H4 (cell line): ENCODE results near the gene TSPOAP1. TPM values are rescaled to one million over a fixed set of nuclear protein-coding genes. Genes with fewer than 3 reads are reported as not detected.

Experiments used
- DNase-seq: peaks from one replicate; pipeline ENCODE4 v3.0.0-alpha.2; 2015; ENCODE audit warnings: low spot score
- total RNA-seq: library from RNA; depleted of rRNA; stranded (reverse); fragments of >200 nt; shearing (Covaris generic); gene quantifications from 2 replicates; pipeline ENCODE4 v1.2.3, GENCODE V29; 2014; rRNA removed

Gene TSPOAP1, protein sequence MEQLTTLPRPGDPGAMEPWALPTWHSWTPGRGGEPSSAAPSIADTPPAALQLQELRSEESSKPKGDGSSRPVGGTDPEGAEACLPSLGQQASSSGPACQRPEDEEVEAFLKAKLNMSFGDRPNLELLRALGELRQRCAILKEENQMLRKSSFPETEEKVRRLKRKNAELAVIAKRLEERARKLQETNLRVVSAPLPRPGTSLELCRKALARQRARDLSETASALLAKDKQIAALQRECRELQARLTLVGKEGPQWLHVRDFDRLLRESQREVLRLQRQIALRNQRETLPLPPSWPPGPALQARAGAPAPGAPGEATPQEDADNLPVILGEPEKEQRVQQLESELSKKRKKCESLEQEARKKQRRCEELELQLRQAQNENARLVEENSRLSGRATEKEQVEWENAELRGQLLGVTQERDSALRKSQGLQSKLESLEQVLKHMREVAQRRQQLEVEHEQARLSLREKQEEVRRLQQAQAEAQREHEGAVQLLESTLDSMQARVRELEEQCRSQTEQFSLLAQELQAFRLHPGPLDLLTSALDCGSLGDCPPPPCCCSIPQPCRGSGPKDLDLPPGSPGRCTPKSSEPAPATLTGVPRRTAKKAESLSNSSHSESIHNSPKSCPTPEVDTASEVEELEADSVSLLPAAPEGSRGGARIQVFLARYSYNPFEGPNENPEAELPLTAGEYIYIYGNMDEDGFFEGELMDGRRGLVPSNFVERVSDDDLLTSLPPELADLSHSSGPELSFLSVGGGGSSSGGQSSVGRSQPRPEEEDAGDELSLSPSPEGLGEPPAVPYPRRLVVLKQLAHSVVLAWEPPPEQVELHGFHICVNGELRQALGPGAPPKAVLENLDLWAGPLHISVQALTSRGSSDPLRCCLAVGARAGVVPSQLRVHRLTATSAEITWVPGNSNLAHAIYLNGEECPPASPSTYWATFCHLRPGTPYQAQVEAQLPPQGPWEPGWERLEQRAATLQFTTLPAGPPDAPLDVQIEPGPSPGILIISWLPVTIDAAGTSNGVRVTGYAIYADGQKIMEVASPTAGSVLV (N-terminal part only)
- not detected in 2 replicates for total RNA-seq

DNA sequence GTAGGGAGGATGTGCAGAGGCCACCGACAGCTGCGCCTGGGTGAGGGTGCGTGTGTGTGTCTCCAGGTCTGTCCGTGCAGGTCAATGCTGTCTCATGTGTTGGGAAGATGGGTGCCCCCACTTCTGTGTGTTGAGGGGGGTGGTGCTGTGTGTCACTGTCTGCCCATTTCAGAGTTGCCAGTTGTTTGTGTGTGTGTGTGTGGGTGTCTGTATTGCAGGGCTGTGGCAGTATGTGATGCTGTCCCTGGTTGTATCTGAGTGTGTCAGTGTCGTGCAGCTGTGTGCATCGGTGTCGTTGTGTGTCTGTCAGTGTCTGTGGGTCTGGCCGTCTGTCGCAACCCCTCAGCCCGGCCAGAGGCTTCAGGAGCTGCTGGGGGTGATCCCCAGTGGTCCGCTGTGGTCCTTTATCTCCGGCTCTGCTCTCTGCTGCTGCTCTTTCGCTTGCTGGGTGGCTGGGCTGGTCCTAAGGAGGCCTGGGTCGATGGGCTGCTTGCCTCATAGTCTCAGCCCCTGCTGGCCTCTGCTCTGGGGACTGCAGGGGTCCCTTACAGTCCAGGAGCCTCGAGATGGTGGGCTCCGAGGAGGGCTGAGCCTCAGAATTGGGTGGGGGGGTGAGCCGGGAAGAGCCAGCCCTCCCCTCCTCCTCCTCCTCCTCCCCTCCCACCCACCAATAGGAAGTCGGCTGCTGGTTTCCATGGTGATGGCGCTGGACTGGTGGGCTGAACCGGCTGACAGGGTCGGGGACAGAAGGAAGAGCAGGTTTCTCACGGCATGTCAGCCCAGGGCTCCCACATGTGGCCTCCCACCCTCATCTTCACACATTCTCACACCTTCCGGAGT lies at the start of gene TSPOAP1:
Gene TSPOAP1, minus strand, starts transcription at position 601 of the 840 bp plus-strand sequence. CDS start 875 bp downstream, outside the sequence.
- no peak for DNase-seq

DNA sequence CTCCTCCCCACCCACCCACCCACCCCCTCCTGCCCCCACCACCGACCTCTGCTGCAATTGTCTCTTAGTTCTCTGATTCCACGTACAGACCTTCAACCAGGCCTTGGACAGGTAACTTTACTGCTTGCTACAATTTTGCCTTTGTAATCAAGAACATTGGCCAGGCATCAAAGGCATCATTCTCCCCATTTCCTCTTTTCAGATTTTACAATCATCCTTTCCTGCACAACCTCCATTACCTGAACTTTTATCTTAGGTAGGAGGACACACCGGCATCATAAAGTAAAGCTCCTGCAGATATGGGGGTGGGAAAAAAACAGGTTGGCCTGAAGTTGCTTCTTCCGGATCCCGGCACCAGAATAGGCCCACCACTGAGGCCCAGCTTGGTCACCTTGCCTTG lies 49.1 kb upstream of the TSPOAP1 start:
- no peak for DNase-seq

DNA sequence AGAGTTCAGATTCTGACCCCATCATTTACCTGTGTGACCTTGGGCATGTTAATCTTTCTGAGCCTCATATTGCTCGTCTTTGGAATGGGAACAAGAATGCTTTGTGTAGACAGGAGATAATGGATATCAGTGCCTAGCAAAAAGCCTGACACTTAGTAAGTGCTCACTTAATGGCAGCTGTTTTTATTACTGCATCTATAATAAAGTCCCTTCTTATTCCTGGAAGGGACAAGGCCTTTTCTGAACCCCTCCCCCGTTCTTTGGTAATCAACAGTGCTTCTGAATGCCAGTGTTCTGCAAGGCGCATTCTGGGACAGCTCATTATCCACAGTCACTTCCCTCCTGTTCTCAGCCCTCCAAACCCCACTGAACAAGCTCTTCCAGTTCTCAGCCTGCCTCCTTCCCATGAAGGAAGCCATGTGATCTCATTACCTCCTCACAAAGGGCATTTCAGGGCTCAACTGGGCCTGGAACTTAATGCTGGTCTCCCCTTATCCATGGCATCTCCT lies 48.6 kb upstream of the TSPOAP1 start:
- no peak for DNase-seq

DNA sequence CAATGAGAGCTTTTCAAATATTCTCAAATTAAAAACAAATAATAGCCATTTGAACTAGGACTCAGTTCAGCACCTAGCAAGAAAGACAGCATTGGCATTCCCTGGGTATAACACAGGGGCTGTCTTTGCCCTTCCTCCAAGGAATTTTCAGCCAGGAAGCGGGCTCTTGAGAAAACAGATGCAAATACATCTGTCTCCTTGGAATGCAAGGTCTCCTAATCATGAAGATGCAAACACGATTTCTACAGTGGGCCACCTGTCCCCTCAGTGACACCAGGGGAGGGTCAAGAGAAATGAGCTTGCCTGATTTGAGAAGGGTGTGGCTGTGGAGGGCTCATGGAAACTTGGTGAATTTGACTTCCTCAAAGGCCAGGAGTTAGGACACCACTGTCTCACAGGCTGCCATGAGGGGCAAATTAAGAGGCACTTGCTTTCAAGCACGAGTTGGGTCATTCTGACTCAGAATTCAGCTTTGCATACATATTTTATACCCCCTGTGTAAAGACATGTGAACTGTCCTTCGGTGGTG lies 47.9 kb upstream of the TSPOAP1 start:
- no peak for DNase-seq

DNA sequence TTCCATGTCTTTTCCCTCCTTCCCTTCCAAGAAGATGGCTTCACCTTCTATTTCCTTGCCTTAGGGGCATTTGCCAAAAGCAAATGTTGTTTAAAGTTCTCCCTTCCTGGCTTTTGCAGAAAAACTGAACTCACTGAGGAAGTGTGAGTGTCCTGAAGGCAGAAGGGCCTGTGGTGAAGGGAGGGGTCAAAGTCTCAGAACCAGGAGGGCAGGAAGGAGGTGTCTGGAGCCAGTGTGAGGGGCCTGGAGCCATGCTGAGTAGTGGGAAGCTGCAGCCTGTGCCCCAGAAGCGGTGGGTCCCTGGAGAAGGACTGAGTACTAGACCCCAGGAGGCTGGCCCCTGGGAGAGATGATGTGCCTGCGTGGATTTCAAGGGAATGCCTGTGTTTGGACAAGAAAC lies 47.2 kb upstream of the TSPOAP1 start:
- no peak for DNase-seq

DNA sequence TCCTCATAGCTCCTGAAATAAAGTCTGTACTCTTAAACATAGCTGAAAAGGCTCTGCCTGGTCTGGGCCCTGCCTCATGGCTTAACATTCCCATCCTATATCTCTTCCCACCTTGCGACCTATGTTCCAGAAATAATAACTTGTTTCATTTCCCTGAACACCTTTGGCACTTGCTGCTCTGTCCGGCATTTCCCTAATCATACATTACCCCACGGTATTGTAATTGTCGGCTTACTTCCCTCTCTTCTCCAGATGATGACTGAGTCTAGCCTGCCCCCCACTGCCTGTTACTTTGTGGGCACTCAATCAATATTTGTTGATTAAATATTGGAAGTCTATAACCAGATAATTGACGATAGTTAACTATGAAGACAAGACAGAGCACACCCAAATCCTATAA lies 46.7 kb upstream of the TSPOAP1 start:
- no peak for DNase-seq

DNA sequence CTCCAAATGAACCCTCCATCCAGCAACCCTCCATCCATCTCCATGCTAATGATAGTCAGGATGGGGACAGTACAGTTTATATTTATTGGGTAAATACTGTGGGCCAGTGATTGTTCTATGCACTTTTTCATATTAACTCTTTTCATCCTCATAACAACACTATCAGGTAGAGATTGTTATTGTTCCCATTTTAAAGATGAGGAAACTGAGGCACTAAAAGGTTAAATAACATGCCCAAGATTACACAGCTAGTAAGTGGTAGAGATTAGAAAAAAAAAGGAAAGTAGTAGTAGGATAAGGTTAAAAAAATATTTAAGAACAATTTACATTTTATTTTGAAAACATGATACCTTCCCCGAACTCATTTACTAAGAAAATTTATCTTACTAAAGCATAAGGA lies 45.3 kb upstream of the TSPOAP1 start:
- DNase-seq, result no peak

DNA sequence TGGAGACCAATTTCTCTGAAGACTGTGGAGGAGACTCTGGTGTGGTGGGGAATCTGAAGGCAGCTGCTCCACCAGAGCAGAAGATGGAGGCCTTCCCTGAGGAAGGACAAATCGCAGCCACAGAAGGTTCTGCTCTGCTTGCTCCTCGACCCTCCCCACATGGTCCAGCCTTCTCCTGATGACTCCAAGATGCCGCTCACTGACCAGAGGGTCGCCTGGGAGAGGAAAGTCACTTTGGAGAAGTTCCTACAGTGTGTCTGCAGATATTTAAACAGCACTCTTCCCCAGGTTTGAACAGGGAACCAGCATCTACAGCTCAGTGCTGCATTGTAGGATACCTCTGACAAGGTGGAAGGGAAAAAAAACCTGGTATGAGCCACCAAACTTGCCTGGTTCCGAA lies 44.4 kb upstream of the TSPOAP1 start:
- DNase-seq, result no peak

DNA sequence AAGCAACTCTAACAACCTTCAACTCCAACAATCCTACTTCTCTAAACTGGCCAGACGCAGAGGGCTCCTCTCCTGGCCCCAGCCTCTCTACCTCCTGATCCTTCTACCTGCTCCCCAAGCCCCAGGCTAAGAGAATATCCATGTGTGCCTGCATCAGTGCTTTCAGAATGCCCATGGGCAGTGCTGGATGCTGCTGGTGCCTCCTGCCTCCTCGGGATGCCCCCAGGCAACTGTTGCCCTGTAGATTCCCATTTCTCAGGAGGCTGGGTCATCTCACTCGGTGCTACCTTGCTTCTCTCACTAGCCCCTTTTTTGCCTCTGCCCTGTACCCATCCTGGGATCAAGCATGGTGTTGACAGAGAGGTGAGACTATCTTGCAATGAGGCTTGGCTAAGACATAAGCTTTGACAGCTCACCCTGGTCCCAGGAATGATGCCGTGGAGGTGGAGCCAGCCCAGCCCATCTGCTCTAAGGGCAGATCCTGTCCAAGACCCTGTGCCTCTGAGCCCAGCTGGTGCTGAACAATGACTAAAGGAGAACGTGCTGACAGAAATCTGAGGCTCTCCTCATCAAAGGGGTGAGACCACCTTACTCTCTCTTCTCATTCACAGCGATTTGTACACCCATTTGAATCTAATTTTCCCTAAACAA lies 42.8 kb upstream of the TSPOAP1 start:
- no peak for DNase-seq

DNA sequence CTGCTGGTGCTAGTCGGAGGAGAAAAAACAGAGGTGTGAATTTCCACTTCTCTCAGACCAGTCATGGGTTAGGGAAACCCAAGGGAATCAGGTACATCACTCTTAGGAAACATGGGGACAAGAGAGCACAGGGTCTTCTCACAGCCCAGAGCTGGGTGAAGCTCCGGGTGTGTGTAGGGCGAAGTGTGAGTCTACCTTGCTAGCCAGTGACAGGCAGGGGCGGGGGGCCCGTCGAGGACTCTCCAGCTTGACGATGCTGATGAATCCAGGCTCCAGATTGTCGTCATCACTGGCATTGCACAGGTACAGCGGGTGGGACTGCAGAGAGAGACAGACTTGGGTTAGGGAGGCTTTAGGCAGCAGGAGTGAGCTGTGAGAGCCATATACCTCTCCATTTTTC lies 42.1 kb upstream of the TSPOAP1 start:
- no peak for DNase-seq

DNA sequence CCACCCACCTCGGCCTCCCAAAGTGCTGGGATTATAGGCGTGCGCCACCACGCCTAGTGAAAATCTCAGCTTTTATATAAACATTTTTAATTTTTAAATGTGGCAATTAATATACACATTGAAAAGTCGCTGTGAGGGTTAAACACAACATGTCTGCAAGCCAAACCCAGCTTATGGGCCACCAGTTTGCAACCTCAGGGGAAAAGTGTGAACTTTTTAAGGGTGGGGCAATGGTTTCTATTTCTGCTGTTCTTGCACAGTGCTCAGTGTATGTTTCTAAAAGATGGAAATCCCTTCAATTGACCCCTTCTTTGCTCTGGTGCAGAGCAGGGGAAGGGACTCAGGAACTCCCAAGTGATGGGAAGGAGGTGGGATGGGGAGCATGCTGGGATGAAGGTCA lies 41.7 kb upstream of the TSPOAP1 start:
- no peak for DNase-seq

DNA sequence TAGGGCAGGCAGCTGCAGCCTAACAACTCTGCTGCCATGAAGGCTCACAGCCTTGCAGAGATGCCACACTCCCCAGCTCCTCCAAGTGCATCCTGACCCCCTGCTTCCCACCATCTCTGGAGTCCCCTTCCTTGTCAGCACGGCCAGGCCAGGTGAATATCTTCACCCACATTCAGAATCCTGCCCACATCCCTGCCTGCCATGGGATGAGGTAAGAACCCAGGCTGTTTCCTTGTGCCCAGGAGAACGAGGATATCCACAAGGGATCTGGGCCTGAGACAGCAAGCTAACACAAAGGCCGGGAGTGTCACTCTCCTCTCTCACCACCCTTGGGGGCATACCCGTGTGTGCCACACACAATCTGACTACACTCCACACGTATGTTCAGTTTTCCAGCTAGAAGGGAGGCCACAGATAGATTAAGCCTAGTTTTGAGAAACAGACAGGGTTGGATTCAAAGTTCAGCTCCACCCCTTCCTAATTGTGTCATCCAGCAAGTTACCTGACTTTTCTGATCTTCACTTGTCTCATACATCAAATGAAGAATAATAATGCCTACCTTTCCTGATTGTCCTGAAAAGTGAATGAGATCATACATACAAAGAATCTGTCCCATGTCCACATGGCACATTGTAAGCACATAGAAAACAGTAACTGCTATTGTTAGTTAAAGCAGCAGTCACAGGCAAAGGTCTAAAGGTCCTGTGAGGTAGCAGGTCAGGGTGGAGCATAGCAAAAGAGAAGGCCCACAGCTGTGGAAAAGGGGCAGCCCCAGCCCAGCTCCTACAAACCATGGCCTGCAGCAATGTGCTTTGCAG lies 40.8 kb upstream of the TSPOAP1 start:
- no peak for DNase-seq

DNA sequence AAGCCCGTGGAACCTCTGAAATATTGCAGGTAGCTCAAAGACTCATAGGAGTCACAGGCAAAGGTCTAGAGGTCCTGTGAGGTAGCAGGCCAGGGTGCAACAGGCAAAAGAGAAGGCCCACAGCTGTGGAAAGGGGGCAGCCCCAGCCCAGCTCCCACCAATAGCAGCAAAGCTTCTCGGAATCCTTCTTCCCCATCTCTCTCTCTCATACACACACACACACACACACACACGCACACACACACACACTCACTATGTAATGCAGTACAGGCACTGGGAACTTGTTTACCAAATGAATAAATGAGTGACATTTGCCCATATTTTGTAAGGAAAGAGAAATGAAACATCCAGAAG lies 40.2 kb upstream of the TSPOAP1 start:
- DNase-seq, result no peak

DNA sequence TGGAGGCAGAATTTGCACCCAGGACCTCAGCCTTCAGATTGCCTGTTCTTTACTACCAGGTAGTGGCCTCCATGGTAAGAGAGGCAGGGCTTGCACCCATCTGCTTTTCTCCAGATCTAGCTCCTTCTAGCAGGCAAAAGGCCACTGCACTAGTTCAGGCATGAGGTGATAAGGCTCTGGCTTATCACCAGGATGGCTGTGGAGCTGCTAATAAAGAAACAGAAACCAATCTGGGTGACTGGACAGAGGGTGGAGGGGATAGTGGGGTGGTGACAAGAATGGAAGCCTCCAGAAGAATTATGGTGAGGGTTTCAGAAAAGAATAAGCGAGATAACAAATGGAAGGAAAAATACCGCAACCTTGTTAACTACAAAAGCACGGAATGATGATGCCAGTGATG lies 38.9 kb upstream of the TSPOAP1 start:
- no peak for DNase-seq

DNA sequence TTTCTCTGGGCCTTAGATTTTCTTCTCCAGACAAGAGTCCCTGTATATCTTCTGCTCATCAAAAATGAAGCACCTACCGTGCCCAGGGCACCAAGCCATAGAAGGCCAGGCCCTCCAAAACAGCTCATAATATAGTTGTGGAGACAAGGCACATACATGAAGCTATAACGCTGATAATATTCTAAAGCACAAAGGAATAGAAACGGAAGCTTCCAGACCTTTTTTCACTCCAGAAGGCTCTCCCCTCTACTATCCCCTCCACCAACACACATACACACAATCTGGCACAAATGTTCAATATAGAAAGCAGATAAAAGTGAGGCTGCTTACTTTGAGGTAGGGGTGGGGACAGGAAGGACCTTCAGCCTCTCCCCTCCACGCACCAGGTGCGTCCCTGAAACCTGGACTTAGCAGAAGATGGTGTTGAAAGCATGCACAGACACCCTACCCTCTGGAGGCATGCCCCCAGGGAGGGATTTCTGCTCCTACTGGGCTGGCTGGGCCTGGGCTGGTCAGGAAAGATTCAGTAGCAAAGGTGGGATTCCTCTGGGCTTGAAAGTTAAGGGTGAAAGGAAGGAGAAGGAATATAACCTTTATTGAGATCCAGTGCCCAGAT lies 37.5 kb upstream of the TSPOAP1 start:
- DNase-seq, result no peak

DNA sequence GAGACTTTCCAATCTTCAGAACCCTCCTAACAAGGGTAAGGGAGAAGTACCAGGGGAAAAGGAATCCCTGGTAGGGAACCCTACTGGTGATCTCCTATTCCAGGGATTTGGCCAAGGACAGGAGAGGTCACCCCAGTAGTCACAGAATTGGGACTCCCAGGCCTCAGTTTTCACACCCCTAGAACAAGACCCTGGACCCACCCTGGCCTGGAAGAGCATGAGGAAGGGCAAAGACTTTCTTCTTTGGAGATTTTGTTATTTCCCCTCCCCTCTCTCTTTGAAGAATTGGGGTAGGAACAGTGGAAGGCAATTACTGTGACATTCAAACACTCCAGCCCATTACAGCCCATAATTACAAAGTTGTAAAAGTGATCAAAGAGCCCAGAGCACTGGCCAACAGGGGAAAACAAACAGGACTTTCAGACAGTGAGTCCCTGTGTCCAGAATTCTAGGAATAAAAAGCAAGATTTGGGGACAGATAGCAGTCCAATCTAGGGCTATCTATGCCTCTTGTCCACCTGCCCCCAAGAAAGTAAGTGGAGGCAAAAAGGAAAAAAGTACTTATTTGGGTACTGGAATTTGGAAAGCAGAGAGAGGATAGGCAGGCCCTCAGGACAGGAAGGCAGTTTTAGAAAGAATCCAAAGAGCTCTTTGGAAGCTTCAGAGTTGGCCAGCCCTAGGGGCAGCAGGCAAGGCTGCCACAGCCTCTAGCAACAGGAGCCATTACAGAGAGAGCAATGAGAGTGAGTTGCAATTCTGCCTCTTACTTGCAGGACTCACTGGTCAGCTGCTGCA lies 36.8 kb upstream of the TSPOAP1 start:
- DNase-seq, result no peak

DNA sequence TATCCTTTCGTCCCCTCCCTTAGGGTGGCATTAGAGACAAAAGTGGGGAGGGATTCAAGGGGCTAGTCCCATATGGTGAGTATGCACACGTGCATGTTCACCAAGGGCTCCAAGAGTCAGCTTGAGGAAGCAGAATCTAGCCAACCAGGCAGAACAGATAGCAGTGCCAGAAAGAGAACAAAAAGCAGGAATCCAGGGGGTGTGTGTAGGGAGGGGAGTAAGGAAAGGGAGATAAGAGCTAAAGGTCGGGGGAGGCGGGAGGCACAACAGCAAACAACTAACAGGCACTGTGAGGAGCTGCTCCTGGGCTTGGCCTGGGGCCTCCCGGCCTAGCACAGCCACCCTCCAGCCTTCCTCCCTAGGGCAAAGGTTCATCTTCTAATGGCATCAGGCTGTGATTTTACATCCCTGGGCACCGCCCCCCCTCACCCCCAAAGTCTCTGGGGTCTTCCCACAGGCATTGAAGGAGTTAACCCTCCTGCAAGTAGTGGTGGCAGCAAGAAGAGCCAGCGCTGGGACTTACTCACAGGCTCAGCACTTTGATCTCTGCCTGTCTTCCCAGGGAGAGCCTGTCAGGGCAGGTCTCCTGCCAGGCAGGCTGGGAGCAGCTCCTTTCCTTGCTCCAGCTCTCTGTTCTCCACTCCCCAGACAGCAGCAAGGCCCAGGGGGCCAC lies 35.8 kb upstream of the TSPOAP1 start:
- DNase-seq, result no peak
